H1 (cell line): Measurements from ENCODE around the gene TCERG1L. TPM values are rescaled to one million over a fixed set of nuclear protein-coding genes. Genes with fewer than 3 reads are reported as not detected.
A peak's percentile ranks its signal among the peaks of the same experiment; 100 is the strongest.

Source experiments
- CTCF ChIA-PET: fragments of 300-600 bp; sonication (Branson Sonifier 250); formaldehyde crosslinking; loops from one replicate; lab custom pipeline; 2021; ENCODE audit not compliant: partially characterized antibody; lab: Charles Lee
- POLR2A ChIA-PET: fragments of 300-600 bp; sonication (Branson Sonifier 250); formaldehyde crosslinking; loops from one replicate; lab custom pipeline; 2021; ENCODE audit warnings: inconsistent platforms; ENCODE audit not compliant: partially characterized antibody; lab: Charles Lee
- DNase-seq, 2 experiments: peaks; one replicate each; pipeline versions ENCODE4 v3.0.0 to v3.0.0-alpha.2; 2010 to 2022; ENCODE audit warnings: low spot score in 2 of 2, low read depth in 1 of 2, mixed read lengths in 1 of 2
- FAIRE-seq: peaks from 2 replicates; lab custom pipeline; 2011; peaks lifted over from hg19 to GRCh38; lab: Jason Lieb, UNC
- H2AFZ ChIP-seq: 2 replicates; pipeline ENCODE4 v1.8.1; 2012; ENCODE audit warnings: low read length, inconsistent platforms
- H2AK5ac ChIP-seq: 2 replicates; pipeline ENCODE4 v1.6.1; 2013; ENCODE audit warnings: low read depth, low read length
- H2BK120ac ChIP-seq: replicated peaks from 2 replicates; pipeline ENCODE3; 2013; ENCODE audit warnings: low read depth, low read length, inconsistent platforms
- H2BK12ac ChIP-seq: 2 replicates; pipeline ENCODE4 v1.6.1; 2013; ENCODE audit warnings: low read depth, low read length
- H2BK15ac ChIP-seq: 2 replicates; pipeline ENCODE4 v1.6.1; 2013; ENCODE audit warnings: low read length
- H2BK20ac ChIP-seq: 2 replicates; pipeline ENCODE4 v1.6.1; 2013; ENCODE audit warnings: low read length
- H2BK5ac ChIP-seq: 2 replicates; pipeline ENCODE4 v1.6.1; 2013; ENCODE audit warnings: low read depth, low read length
- H3K14ac ChIP-seq: 2 replicates; pipeline ENCODE4 v1.6.1; 2013; ENCODE audit warnings: inconsistent platforms; ENCODE audit not compliant: insufficient read length
- H3K18ac ChIP-seq: 2 replicates; pipeline ENCODE4 v1.6.1; 2013; ENCODE audit warnings: low read length; ENCODE audit errors: extremely low read depth
- H3K23ac ChIP-seq: 2 replicates; pipeline ENCODE4 v1.6.1; 2013; ENCODE audit warnings: inconsistent platforms; ENCODE audit not compliant: insufficient read length
- H3K23me2 ChIP-seq: 2 replicates; pipeline ENCODE4 v1.6.1; 2013; ENCODE audit warnings: low read depth, low read length
- H3K27ac ChIP-seq: 2 replicates; pipeline ENCODE4 v1.6.1; 2011; ENCODE audit warnings: low read depth, low read length, inconsistent platforms
- H3K27me3 ChIP-seq, 4 experiments: replicated peaks in 1 of 4; 1 replicate in 1 of 4; 2 replicates in 3 of 4; pipeline versions ENCODE4 v1.6.1 to v1.8.1; 2011 to 2013; ENCODE audit warnings: low read length in 3 of 4, mild to moderate bottlenecking in 3 of 4, inconsistent platforms in 2 of 4, mixed read lengths in 2 of 4, moderate library complexity in 1 of 4; ENCODE audit not compliant: control insufficient read depth in 3 of 4, insufficient read depth in 3 of 4; ENCODE audit errors: extremely low read depth in 1 of 4
- H3K36me3 ChIP-seq, 4 experiments: 2 replicates each; pipeline versions ENCODE4 v1.6.1 to v1.8.1; 2011 to 2013; ENCODE audit warnings: mild to moderate bottlenecking in 4 of 4, low read length in 3 of 4, moderate library complexity in 2 of 4, control low read depth in 1 of 4, inconsistent platforms in 1 of 4; ENCODE audit not compliant: insufficient read depth in 4 of 4, control insufficient read depth in 2 of 4
- H3K4ac ChIP-seq: replicated peaks from 2 replicates; pipeline ENCODE3; 2013; ENCODE audit warnings: low read length, low read depth, mixed read lengths, inconsistent platforms; ENCODE audit not compliant: insufficient read length
- H3K4me1 ChIP-seq, 4 experiments: replicated peaks in 1 of 4; 1 replicate in 1 of 4; 2 replicates in 3 of 4; pipeline versions ENCODE4 v1.6.1 to v1.8.1; 2011 to 2013; ENCODE audit warnings: low read length in 3 of 4, inconsistent platforms in 2 of 4, mixed read lengths in 1 of 4; ENCODE audit not compliant: insufficient read depth in 4 of 4, control insufficient read depth in 3 of 4
- H3K4me2 ChIP-seq, 2 experiments: 2 replicates each; pipeline versions ENCODE4 v1.6.1 to v1.8.1; 2011 to 2013; ENCODE audit warnings: low read depth in 2 of 2, low read length in 2 of 2, control low read depth in 1 of 2, inconsistent platforms in 1 of 2, mild to moderate bottlenecking in 1 of 2; ENCODE audit not compliant: insufficient read depth in 1 of 2
- H3K4me3 ChIP-seq, 4 experiments: fragments of 200-600, 300-600 bp in 1 of 4; sonication (generic), shearing (Covaris generic), sonication (Bioruptor Twin) in 1 of 4; 2 replicates each; pipeline versions ENCODE4 v1.5.1 to v1.8.1; 2011 to 2016; ENCODE audit warnings: low read length in 4 of 4, low read depth in 3 of 4, control low read depth in 2 of 4, inconsistent platforms in 2 of 4, mild to moderate bottlenecking in 2 of 4, mixed read lengths in 1 of 4, moderate library complexity in 1 of 4; ENCODE audit not compliant: insufficient read depth in 2 of 4; ENCODE audit errors: extremely low read depth in 1 of 4
- H3K56ac ChIP-seq: replicated peaks from 2 replicates; pipeline ENCODE3; 2013; ENCODE audit warnings: low read depth, mild to moderate bottlenecking, mixed read lengths, low read length, inconsistent platforms; ENCODE audit not compliant: insufficient read length
- H3K79me1 ChIP-seq: 2 replicates; pipeline ENCODE4 v1.6.1; 2013; ENCODE audit warnings: low read depth, low read length, control low read depth
- H3K79me2 ChIP-seq, 2 experiments: 2 replicates each; pipeline versions ENCODE4 v1.6.1 to v1.8.1; 2012 to 2013; ENCODE audit warnings: low read length in 2 of 2, mild to moderate bottlenecking in 2 of 2, inconsistent platforms in 1 of 2; ENCODE audit not compliant: insufficient read depth in 2 of 2, control insufficient read depth in 1 of 2
- H3K9ac ChIP-seq, 4 experiments: replicated peaks in 1 of 4; 1 replicate in 1 of 4; 2 replicates in 3 of 4; pipeline versions ENCODE4 v1.6.1 to v1.8.1; 2011 to 2013; ENCODE audit warnings: low read depth in 3 of 4, low read length in 3 of 4, control low read depth in 2 of 4, mild to moderate bottlenecking in 2 of 4, moderate library complexity in 2 of 4, inconsistent platforms in 1 of 4; ENCODE audit errors: extremely low read depth in 1 of 4
- H3K9me3 ChIP-seq, 2 experiments: 2 replicates each; pipeline versions ENCODE4 v1.6.1 to v1.8.1; 2012 to 2013; ENCODE audit warnings: mild to moderate bottlenecking in 2 of 2, moderate library complexity in 2 of 2, control low read depth in 1 of 2, inconsistent platforms in 1 of 2, low read depth in 1 of 2, low read length in 1 of 2, mixed read lengths in 1 of 2; ENCODE audit not compliant: insufficient read depth in 2 of 2
- H4K20me1 ChIP-seq, 2 experiments: replicated peaks in 1 of 2; 2 replicates each; pipeline versions ENCODE3 to v1.8.1; 2011 to 2013; ENCODE audit warnings: inconsistent platforms in 2 of 2, low read length in 2 of 2, mild to moderate bottlenecking in 1 of 2; ENCODE audit not compliant: insufficient read depth in 2 of 2, control insufficient read depth in 1 of 2
- H4K5ac ChIP-seq: 2 replicates; pipeline ENCODE4 v1.6.1; 2013; ENCODE audit warnings: low read length, low read depth, mixed read lengths, inconsistent platforms; ENCODE audit not compliant: insufficient read length
- H4K8ac ChIP-seq: 2 replicates; pipeline ENCODE4 v1.8.0; 2013; ENCODE audit warnings: mild to moderate bottlenecking, moderate library complexity, low read length, inconsistent platforms; ENCODE audit not compliant: insufficient read depth; ENCODE audit errors: extremely low read depth
- H4K91ac ChIP-seq: replicated peaks from 2 replicates; pipeline ENCODE3; 2013; ENCODE audit warnings: low read length, mixed read lengths, inconsistent platforms; ENCODE audit not compliant: insufficient read length
- CHD1 ChIP-seq: IDR thresholded peaks from 2 replicates; pipeline ENCODE4 v1.6.1; 2012; ENCODE audit warnings: low read depth, low read length, improper control_type of control experiment
- CHD2 ChIP-seq: IDR thresholded peaks from 2 replicates; pipeline ENCODE4 v1.6.1; 2012; ENCODE audit warnings: low read length, improper control_type of control experiment
- FOSL1 ChIP-seq: IDR thresholded peaks from 2 replicates; pipeline ENCODE4 v1.6.1; 2011; ENCODE audit warnings: mild to moderate bottlenecking, low read depth, low read length, moderate library complexity; ENCODE audit not compliant: insufficient read depth
- NANOG ChIP-seq: IDR thresholded peaks from 2 replicates; pipeline ENCODE4 v1.6.1; 2011; ENCODE audit warnings: low read length, low read depth, mild to moderate bottlenecking, inconsistent platforms; ENCODE audit not compliant: insufficient read depth, poor library complexity, severe bottlenecking
- RAD21 ChIP-seq, 2 experiments: IDR thresholded peaks in 1 of 2; conservative IDR thresholded peaks in 1 of 2; 2 replicates each; pipeline ENCODE4 v1.6.1; 2011; ENCODE audit warnings: low read depth in 2 of 2, low read length in 2 of 2, improper control_type of control experiment in 1 of 2, inconsistent platforms in 1 of 2, mild to moderate bottlenecking in 1 of 2, moderate library complexity in 1 of 2
- TAF1 ChIP-seq: IDR thresholded peaks from 2 replicates; pipeline ENCODE4 v1.6.1; 2011; ENCODE audit warnings: mild to moderate bottlenecking, low read depth, low read length
- WGBS, 2 experiments: shearing (Covaris generic) in 1 of 2; methylation state at CpG; one replicate each; pipeline versions ENCODE4 v1.1.6 to v1.1.7; 2013 to 2015; ENCODE audit warnings: low lambda C conversion rate in 2 of 2, mixed read lengths in 2 of 2, inconsistent platforms in 1 of 2, low coverage in 1 of 2, missing lambda C conversion rate in 1 of 2; ENCODE audit not compliant: insufficient replicate concordance in 2 of 2, insufficient coverage in 1 of 2, insufficient read length in 1 of 2; ENCODE audit errors: extremely low coverage in 1 of 2, missing lambda C conversion rate in 1 of 2; 5-methylcytosine and 5-hydroxymethylcytosine counted together
- polyA plus RNA-seq, 7 experiments: library from polyadenylated mRNA; depleted of rRNA in 3 of 7; stranded (reverse) in 5 of 7; unstranded in 2 of 7; fragments of >200 nt in 5 of 7; fragments of 200-250 nt in 2 of 7; gene quantifications; 1 replicate in 5 of 7; 2 replicates in 1 of 7; 4 replicates in 1 of 7; pipeline versions ENCODE4 v1.2.1 to v1.2.3, GENCODE V29; 2011 to 2013; ENCODE audit warnings: missing spikeins in 2 of 7, mixed read lengths in 2 of 7
- total RNA-seq: library from RNA; stranded (reverse); fragmentation: NEBNext Ultra II Directional; extraction: Animal tissue kit (Norgen Biotek cat#: 25700); gene quantifications from 2 replicates; pipeline ENCODE4 v1.2.1, GENCODE V29; 2021

TCERG1L gene
- total and polyA plus RNA-seq, 2 of the 8 experiments (the other 6 are each of a cell fraction or from before 2014, with no cell fraction given): 3.9 to 6.9 TPM

- no peak overlapping the region for H2AFZ ChIP-seq
- H4K91ac ChIP-seq: no peak overlapping the region
- no peak overlapping the region for H2BK12ac ChIP-seq
- no peak overlapping the region for H2BK20ac ChIP-seq
- no peak overlapping the region for H3K14ac ChIP-seq
- H3K4me2 ChIP-seq: no peak overlapping the region
- H3K27ac ChIP-seq: no peak overlapping the region
- H3K4ac ChIP-seq: no peak overlapping the region
- DNase-seq (no peak), FAIRE-seq (no peak)
- POLR2A ChIA-PET: no interaction called here
- H3K18ac ChIP-seq: no peak overlapping the region
- no peaks in the 10 kb centered on the region for H3K27me3 ChIP-seq
- H3K23ac ChIP-seq: no peak overlapping the region
- no peak overlapping the region for H2BK120ac ChIP-seq
- H4K5ac ChIP-seq: no peak overlapping the region
- no peak overlapping the region for H4K8ac ChIP-seq
- no peak overlapping the region; a peak in 1 of 7 replicates for H3K9ac ChIP-seq
- no peak overlapping the region for H2AK5ac ChIP-seq
- CTCF ChIA-PET: interaction anchor here (1.1 to 2.2 kb wide), 2 partner anchors 14 to 73 kb away, joined by 4 to 8 read pairs; no protein-coding TSS in a partner anchor
- no peaks in the 10 kb centered on the region for H4K20me1 ChIP-seq
- no peaks in the 10 kb centered on the region for H3K36me3 ChIP-seq
- H2BK15ac ChIP-seq: no peak overlapping the region
- H3K4me3 ChIP-seq: no peak overlapping the region
- no peaks in the 10 kb centered on the region for H3K79me1 ChIP-seq
- H2BK5ac ChIP-seq: peak overlapping the region; percentile 35; the same call in 1 of the 2 replicates
- H3K79me2 ChIP-seq: no peaks in the 10 kb centered on the region
- H3K9me3 ChIP-seq: no peaks in the 10 kb centered on the region
- no peaks in the 10 kb centered on the region for H3K4me1 ChIP-seq
- H3K23me2 ChIP-seq: no peaks in the 10 kb centered on the region
- 96% methylated on average over 8 of the region's 8 CpGs; no CpG with 5 or more reads in 1 of the 2 experiments for whole genome bisulfite sequencing, 2 experiments
- TF ChIP-seq CHD2 (no peak), FOSL1 (no peak), TAF1 (no peak), NANOG (no peak), CHD1 (no peak), RAD21 (IDR thresholded peaks at IDR 0.05 in 1 of 2, conservative IDR thresholded peaks at IDR 0.05 in 1 of 2; ENCODE audit: low read depth in 2 of 2, low read length in 2 of 2) (no peak)
- H3K56ac ChIP-seq: no peak overlapping the region
Observed at GRCh38 chr10:131161087-131161486, 150.4 kb downstream of the TCERG1L start.
